ENCODE measurements around the gene USHBP1.
A peak's percentile ranks its signal among the peaks of the same experiment; 100 is the strongest.
"Not testable (repeated sequence)": the region's sequence is repeated elsewhere in the genome, so short reads cannot be mapped to it uniquely, and the experiment has no call there.

Gene USHBP1

GRCh38 chr19:17264641-17264979 is at the start of gene USHBP1:
Gene USHBP1 (minus strand): TSS chr19:17264745. CDS start chr19:17264299, 446 bp downstream.
- no peak for DNase-seq

- DNase-seq = no peak
Measured at GRCh38 chr19:17314007-17314593, 49.6 kb upstream of the USHBP1 start.

GRCh38 chr19:17312189-17313113 is 47.9 kb upstream of the USHBP1 start:
- no peak for DNase-seq

GRCh38 chr19:17311455-17312188 is 47.1 kb upstream of the USHBP1 start:
- DNase-seq = no peak

GRCh38 chr19:17309965-17310461 is 45.5 kb upstream of the USHBP1 start:
- no peak for DNase-seq

- peak; percentile 99 for DNase-seq
Measured at GRCh38 chr19:17309198-17309964, 44.8 kb upstream of the USHBP1 start, which contains the start of gene DDA1. Gene DDA1 (plus strand): TSS chr19:17309563. CDS start chr19:17309655, 92 bp downstream.

- no peak for DNase-seq
Measured at GRCh38 chr19:17307876-17308377, 43.4 kb upstream of the USHBP1 start.

GRCh38 chr19:17306285-17306714 is 41.8 kb upstream of the USHBP1 start:
- no peak for DNase-seq

GRCh38 chr19:17305517-17306284 is 41.2 kb upstream of the USHBP1 start, which contains the start of gene MRPL34:
Gene MRPL34 (plus strand): TSS chr19:17305872. CDS start chr19:17305893, 21 bp downstream.
- DNase-seq = peak; percentile 100

- DNase-seq = no peak
Measured at GRCh38 chr19:17305216-17305516, 40.6 kb upstream of the USHBP1 start.

- no peak for DNase-seq
Measured at GRCh38 chr19:17304386-17305215, 40.1 kb upstream of the USHBP1 start.

- DNase-seq = no peak
Measured at GRCh38 chr19:17303940-17304267, 39.4 kb upstream of the USHBP1 start.

- DNase-seq = peak; percentile 86
Measured at GRCh38 chr19:17303167-17303939, 38.8 kb upstream of the USHBP1 start, which contains the start of gene ABHD8. Gene ABHD8 (minus strand): TSS chr19:17303425. CDS start chr19:17301616, 1,809 bp downstream.

- no peak for DNase-seq
Measured at GRCh38 chr19:17302391-17303166, 38.0 kb upstream of the USHBP1 start.

GRCh38 chr19:17300992-17301619 is 36.6 kb upstream of the USHBP1 start:
- no peak for DNase-seq

GRCh38 chr19:17296976-17297375 is 32.4 kb upstream of the USHBP1 start:
- DNase-seq = no peak

- no peak for DNase-seq
Measured at GRCh38 chr19:17296273-17296672, 31.7 kb upstream of the USHBP1 start.

GRCh38 chr19:17295551-17295950 is 31.0 kb upstream of the USHBP1 start:
- not testable (repeated sequence) for DNase-seq

Measured in NCI-H2171 (cell line).